Fibroblast of lung (primary cell): Measurements from ENCODE around the gene RAPH1.

Source experiments
- CTCF ChIP-seq, 2 donors: IDR thresholded peaks in 1 of 2; conservative IDR thresholded peaks in 1 of 2; 1 replicate in 1 of 2; 2 replicates in 1 of 2; pipeline ENCODE4 v1.5.1; 2011 to 2012; ENCODE audit warnings: low read length in 2 of 2, control low read depth in 1 of 2, inconsistent platforms in 1 of 2, low read depth in 1 of 2, mild to moderate bottlenecking in 1 of 2
- EZH2 ChIP-seq: IDR thresholded peaks from 2 replicates; pipeline ENCODE4 v1.5.1; 2012; ENCODE audit warnings: low read length, control low read depth, mild to moderate bottlenecking; ENCODE audit errors: missing control alignments

DNA sequence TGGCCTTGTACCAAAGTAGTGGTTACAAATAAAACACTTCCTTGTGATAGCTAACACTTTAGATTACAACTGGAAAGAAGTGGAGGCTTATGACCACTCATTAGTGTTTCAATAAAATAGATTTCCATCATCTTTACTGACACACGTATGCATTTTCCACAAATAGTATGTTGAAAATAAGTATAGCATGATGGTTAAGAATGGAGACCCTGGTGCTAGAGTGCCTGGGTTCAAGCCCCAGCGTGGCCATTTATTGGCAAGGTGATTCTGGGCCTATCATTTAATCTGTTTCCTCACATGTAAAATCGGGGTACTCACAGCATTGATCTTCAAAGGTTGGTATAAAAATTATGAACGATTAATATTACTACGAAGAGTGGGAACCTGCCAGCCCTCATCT lies 54.5 kb downstream of the RAPH1 start:
- TF ChIP-seq CTCF (conservative IDR thresholded peaks at IDR 0.05 in 1 of 2, IDR thresholded peaks at IDR 0.05 in 1 of 2; ENCODE audit: low read depth in 1 of 2, low read length in 2 of 2) (no peak), EZH2 (no peak)
